Stimulated activated CD4-positive, alpha-beta T cell treated with anti-CD3 and anti-CD28 coated beads, Interleukin-2, amount 100 ng/mL, for 48 hours (primary cell): Measurements from ENCODE around the gene TBXA2R.
"Not testable (repeated sequence)": the region's sequence is repeated elsewhere in the genome, so short reads cannot be mapped to it uniquely, and the experiment has no call there.

Experiments
- DNase-seq, 2 donors: peaks; one replicate each; pipeline ENCODE4 v3.0.0-alpha.2; 2020

TBXA2R gene

GRCh38 chr19:3638208-3639193 lies 31.8 kb upstream of the TBXA2R start:
- DNase-seq, result no peak

GRCh38 chr19:3637621-3638020 lies 30.9 kb upstream of the TBXA2R start:
- no peak for DNase-seq

- DNase-seq, result no peak
Measured at GRCh38 chr19:3636962-3637361, 30.3 kb upstream of the TBXA2R start.

DNA sequence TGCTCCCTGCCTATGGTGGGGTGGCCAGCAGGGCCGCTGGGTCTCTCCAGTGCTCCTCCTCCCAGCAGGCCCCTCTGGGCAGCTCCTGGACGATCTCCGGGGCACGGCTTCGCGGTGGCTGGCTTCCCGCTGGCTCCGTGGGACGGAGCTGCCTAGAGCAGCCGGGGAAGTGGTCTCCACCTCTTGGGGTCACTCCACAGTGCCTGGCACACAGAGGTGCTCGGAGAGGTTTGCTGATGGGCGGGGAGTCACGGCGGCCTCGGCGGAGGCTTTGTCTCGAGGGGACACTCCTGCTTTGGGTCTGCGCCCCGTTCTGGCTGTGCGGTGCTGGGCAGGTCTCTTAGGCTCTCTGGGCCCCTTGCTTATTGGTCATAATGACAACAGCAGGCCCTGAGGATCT lies 29.8 kb upstream of the TBXA2R start:
- DNase-seq, result no peak

DNA sequence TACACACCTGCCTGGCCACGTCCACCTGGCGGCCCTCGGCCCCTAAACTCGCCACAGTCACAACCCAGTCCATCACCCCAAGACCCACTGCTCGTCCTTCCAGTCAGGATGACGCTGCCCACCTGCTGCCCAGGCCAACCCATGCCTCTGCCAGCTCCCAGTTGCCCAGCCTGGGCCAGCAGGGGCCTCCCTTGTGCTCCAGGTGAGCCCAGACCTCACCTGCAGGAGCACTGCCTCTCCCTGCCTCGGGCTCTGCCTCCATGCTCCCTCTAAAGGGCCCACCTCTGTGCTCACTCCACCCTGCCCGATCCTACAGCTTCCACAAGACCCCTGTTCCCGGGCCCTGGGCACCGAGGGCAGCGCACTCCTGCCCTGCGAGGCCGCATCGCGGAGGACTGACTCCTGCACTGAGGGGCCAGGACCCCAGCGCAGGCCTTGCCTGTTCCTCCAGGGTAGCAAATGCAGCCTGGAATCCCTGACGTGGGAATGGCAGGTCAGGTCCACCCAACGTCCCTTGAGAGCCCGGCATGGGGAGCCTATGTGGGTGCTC lies 27.9 kb upstream of the TBXA2R start:
- no peak for DNase-seq

- no peak for DNase-seq
Measured at GRCh38 chr19:3633559-3633988, 26.9 kb upstream of the TBXA2R start.

DNA sequence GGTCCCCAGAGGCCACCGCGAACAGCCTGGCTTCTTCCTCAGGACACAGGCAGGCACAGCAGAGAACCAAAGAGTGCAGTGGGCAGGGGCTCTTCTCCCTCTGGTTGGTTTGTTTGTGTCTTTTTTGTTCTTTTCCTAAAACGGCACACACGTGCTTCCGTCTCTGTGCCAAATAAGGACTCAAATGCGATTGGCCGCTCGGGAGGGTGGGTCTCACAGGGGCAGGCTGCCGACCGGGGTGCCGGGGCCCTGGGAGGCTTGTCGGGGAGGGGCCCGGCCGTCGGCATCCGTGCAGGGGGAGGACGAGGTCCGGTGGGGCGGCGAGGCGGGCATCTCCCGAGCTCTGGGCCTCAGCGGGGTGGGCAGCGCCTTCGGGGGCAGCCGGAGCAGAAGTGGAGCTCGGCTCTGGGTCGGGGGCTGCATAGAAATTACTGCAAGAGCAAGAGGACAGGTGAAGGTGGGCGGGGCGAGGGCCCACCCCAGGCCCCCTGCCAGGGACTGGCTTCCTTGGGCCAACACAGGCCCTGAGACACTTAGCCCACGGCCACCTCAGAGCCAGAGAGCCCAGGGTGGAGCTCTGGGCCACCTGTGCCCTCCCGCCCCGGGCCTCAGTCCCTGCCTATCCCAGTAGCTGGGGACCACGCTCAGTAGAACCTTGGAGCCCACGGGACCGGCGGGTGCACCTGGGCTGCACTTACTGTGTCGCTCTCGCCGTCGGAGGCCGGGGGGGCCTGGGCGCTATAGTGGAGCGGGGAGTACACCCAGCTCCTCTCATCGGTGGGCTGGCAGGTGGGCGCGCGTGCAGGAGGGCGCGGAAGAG lies 26.3 kb upstream of the TBXA2R start:
- no peak for DNase-seq

- no peak for DNase-seq
Measured at GRCh38 chr19:3632098-3632497, 25.4 kb upstream of the TBXA2R start.

DNA sequence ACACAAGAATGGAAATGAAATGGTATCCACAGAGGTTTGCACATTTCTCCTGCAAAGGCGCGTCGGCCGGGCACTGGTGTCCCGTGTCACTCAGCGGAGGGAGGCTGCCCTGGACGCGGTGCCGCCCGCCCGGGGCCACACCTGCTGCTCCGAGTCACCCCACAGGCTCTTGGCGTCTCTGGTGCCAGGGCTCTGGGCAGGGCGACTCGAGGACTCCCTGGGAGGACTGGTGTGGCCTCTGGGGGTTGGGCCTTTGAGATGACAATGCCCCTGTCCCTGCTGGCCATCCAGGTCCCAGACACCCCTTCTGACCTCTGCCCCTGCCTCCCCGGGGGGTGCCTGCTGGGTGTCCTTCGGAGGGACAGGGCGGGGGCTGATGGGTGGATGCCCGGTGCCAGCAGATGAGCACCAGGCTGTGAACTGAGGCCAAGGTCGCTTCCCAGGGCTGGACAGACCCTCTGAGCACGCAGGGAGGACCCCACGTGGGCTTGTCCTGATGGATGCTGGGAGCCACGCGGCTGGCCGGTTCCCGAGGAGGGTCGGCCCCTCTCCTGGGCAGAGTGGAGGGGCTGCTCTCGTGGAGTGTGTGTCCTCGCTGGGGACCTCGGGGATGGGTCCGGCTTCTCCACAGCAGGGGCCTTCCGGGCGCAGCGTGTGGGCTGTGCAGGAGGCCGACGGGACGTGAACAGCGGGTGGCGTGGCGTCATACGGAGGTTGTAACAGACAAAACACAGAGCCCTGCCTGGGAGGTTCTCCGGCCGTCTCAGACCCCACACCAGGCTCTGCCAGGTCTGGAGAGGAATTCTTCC lies 24.6 kb upstream of the TBXA2R start:
- DNase-seq, result no peak

DNA sequence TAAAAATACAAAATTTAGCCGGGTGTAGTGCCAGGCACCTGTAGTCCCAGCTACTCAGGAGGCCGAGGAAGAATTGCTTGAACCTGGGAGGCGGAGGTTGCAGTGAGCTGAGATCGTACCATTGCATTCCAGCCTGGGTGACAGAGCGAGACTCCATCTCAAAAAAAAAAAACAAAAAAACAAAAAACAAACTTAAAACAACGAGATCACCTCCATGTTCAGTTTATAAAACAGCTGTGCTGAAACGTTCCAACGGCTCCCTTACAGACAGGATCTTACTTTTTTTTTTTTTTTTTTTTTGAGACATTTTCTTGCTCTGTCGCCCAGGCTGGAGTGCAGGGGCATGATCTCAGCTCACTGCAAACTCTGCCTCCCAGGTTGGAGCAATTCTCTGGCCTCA lies 22.1 kb upstream of the TBXA2R start:
- not testable (repeated sequence) for DNase-seq

DNA sequence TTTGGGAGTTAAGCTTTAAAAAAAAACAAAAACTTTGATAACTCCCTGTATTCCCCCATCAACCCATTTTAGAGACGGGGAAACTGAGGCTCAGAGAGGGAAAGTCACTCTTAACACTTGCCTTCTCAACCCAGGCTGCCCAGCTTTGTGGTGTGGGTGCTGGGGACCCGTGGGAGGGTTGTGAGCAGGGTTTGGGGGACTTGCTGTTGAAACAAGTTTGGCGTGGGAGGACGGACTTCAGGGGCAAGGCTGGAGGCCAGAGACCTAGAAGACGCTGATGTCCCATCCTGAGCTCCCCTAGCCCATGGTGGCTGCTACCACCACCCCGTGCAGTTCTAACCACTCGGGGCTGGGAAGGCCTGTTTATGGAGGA lies 20.7 kb upstream of the TBXA2R start:
- DNase-seq, result no peak

DNA sequence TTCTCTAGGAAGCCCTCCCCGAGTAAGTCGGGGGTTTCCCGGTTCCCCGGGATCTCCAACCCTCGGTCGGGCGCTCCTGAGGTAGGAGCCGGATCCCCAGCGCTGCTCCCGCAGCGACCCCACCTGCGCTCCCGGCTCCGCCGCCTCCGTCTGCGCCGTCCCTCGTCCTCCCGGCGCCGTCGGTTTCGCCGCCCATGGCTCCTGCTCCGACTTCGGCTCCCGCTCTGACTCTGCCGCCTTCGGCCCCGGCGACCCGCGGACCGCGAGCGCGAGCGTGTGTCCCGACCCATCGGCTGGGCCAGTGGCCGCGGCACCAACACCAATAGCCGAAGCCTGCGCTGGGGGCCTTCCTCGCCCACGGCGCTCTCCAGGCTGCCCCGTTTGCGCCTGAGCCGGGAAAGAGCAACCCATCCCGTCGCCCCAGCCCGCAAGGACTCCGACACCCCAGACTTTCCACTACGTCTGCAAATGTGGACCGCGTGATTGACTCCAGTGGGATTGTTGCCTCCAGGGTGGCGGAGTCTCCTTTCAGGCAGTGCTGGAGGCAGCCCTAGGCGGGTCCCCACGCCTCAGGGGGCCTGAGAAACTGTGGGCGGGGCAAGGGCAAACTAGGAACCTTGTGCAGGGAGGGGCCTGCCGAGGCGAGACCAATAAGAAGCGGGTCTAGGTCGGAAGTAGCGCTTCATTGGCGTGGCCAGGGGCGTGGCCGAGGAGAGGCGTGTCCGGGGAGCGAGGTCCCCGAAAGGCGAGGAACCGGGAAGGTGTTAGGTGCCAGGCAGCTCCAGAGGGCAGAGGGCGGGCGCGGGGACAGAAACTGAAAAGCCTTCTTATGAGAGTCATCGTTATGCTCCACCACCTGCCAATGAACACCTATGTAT lies 20.0 kb upstream of the TBXA2R start, which contains the start of gene CACTIN:
CACTIN (minus strand) TSS at position 318 of the 878 bp plus-strand sequence; CDS start at position 290, 28 bp downstream.
- peak; percentile 98 to 99 for DNase-seq

DNA sequence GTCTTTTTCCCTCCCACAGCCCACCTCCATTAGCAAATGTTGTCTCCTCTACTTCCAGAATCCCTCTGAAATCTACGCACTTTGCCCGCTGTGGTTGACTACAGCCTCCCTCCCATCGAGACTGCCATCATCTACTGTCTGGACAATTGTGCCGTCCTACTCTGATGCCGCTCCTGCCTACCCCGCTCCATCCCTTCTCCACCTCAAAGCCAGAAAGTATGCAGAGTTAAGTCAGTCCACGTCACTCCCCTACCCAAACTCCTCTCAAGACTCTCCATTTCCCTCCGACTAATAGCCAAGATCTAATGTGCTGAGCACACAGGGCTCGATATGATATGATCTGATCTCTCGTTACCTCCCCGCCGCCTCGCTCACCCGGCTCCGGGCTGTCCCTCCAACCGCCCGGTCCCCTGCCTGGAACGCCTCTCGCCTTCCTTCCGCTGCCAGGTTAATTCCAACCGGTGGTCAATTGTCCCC lies 19.4 kb upstream of the TBXA2R start:
- DNase-seq, result peak in 1 of 2 donors; percentile 13

DNA sequence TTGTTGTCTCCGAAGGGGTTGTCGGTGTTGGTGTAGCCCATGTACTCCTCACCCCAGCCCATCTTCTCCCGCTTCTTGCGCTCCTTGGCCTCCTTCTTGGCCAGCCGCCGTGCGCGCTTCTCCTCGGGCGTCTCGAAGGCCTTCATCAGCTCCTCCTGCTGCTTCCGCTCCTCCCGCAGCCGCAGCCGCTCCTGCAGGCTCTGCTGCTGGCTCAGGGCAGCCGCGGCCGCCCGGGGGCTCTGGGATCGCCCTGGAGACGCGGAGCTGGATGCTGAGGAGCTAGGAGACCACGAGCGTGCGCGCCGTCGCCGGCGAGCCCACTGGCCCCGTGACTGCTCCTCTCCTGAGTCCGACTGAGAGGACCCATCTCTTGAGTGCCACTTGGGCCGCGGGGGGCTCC lies 17.0 kb upstream of the TBXA2R start:
- DNase-seq, result no peak

GRCh38 chr19:3622224-3622623 lies 15.5 kb upstream of the TBXA2R start:
- DNase-seq, result no peak

- no peak for DNase-seq
Measured at GRCh38 chr19:3621689-3622088, 15.0 kb upstream of the TBXA2R start.

DNA sequence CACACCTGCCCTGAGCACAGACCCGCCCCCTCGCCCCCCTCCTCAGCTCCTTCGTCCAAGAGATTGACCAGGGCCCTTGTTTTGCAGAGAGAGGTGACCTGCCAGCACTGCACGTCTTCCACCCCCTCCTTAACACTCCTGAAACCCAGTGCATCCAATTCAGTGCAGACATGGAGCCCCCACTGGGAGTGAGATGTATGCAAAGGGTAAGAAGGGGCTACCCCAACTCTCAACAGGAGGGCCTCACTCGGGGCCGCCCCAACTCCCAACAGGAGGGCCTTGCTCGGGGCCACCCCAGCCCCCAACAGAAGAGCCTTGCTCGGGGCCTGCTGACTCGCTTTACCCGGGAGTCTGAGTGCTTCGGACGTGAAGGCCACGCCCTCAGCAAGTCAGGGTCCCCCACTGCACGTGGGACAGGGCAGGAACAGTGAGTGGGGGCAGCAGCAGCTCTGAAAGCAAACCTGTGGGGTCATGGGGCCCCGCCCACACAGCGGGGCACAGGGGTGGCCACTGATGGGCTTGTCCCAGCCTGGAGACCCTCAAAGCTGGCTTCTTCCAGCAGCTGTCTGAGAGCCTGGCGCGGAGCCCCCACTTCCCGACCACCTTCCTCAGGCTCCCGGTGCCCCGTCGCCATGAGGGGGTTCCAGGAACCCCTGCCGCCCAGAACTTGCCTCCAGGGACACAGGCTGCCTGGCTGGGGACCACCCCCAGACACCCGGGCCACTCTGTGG lies 14.3 kb upstream of the TBXA2R start:
- DNase-seq, result no peak

GRCh38 chr19:3620145-3620816 lies 13.6 kb upstream of the TBXA2R start:
- no peak for DNase-seq

DNA sequence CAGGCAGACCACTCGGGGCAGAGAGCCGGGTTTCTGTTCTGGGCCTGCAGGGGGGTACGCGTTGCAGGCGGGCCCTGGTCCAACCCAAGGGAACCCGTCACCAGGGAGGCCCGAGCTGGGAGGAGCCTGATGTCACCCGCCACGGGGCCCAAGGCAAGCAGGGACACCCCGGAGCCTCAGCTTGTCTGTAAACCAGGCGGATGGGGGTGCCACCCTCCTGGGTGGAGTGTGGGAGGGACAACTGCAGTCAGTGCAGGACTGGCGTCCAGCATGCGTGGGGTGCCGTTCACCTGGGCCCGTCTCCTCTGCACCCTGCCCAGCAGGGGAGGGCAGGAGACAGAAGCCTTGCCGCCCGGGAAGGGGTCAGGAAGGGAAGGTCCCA lies 12.9 kb upstream of the TBXA2R start:
- no peak for DNase-seq
